BE2C (cell line): ENCODE results near the gene LAMA2.

Experiments used
- DNase-seq: peaks from one replicate; pipeline ENCODE4 v3.0.0-alpha.2; 2020
- H3K27me3 ChIP-seq: fragments of 250-450 bp; sonication (Bioruptor Pico); 2 replicates; pipeline ENCODE4 v1.5.1; 2020; ENCODE audit warnings: mild to moderate bottlenecking
- H3K36me3 ChIP-seq: fragments of 250-450 bp; sonication (Bioruptor Pico); 2 replicates; pipeline ENCODE4 v1.5.1; 2020; ENCODE audit warnings: mild to moderate bottlenecking
- H3K4me1 ChIP-seq: fragments of 250-450 bp; sonication (Bioruptor Pico); 2 replicates; pipeline ENCODE4 v1.5.1; 2020
- H3K4me3 ChIP-seq: 2 replicates; pipeline ENCODE4 v1.5.1; 2011; ENCODE audit warnings: low read depth, low read length
- H3K9me3 ChIP-seq: fragments of 250-450 bp; sonication (Bioruptor Pico); 2 replicates; pipeline ENCODE4 v1.5.1; 2020
- CTCF ChIP-seq: IDR thresholded peaks from 2 replicates; pipeline ENCODE4 v1.5.1; 2012; ENCODE audit warnings: mild to moderate bottlenecking, low read depth, low read length

Gene LAMA2

GRCh38 chr6:129289442-129289841, 406.5 kb downstream of the LAMA2 start:
- no peaks in the 10 kb centered on the region for H3K36me3 ChIP-seq
- no peaks in the 10 kb centered on the region for H3K9me3 ChIP-seq
- H3K27me3 ChIP-seq = no peaks in the 10 kb centered on the region
- no peaks in the 10 kb centered on the region for H3K4me1 ChIP-seq
- DNase-seq = no peak
- H3K4me3 ChIP-seq = no peak overlapping the region
- no peak for TF ChIP-seq CTCF

- H3K27me3 ChIP-seq = no peaks in the 10 kb centered on the region
- no peak for TF ChIP-seq CTCF
- no peaks in the 10 kb centered on the region for H3K4me1 ChIP-seq
- no peak for DNase-seq
- no peak overlapping the region for H3K4me3 ChIP-seq
- no peaks in the 10 kb centered on the region for H3K36me3 ChIP-seq
- no peaks in the 10 kb centered on the region for H3K9me3 ChIP-seq
Measured at GRCh38 chr6:129292836-129293235, 409.9 kb downstream of the LAMA2 start.

- Histone ChIP-seq H3K36me3 (no peaks in the 10 kb centered on the region), H3K4me3 (no peak overlapping the region), H3K27me3 (no peaks in the 10 kb centered on the region), H3K4me1 (no peaks in the 10 kb centered on the region), H3K9me3 (no peaks in the 10 kb centered on the region)
- TF ChIP-seq CTCF = no peak
- no peak for DNase-seq
Measured at GRCh38 chr6:129297592-129297991, 414.7 kb downstream of the LAMA2 start.

GRCh38 chr6:129302671-129303070, 419.7 kb downstream of the LAMA2 start:
- Histone ChIP-seq H3K27me3 (no peaks in the 10 kb centered on the region), H3K4me1 (no peaks in the 10 kb centered on the region), H3K9me3 (no peaks in the 10 kb centered on the region), H3K36me3 (no peaks in the 10 kb centered on the region), H3K4me3 (no peak overlapping the region)
- no peak for DNase-seq
- TF ChIP-seq CTCF = no peak

GRCh38 chr6:129306826-129307225, 423.9 kb downstream of the LAMA2 start:
- Histone ChIP-seq H3K9me3 (no peaks in the 10 kb centered on the region), H3K4me1 (no peaks in the 10 kb centered on the region), H3K36me3 (no peaks in the 10 kb centered on the region), H3K27me3 (no peaks in the 10 kb centered on the region), H3K4me3 (no peak overlapping the region)
- DNase-seq = no peak
- TF ChIP-seq CTCF = no peak

GRCh38 chr6:129307845-129308244, 424.9 kb downstream of the LAMA2 start:
- Histone ChIP-seq H3K4me3 (no peak overlapping the region), H3K4me1 (no peaks in the 10 kb centered on the region), H3K27me3 (no peaks in the 10 kb centered on the region), H3K9me3 (no peaks in the 10 kb centered on the region), H3K36me3 (no peaks in the 10 kb centered on the region)
- TF ChIP-seq CTCF = no peak
- DNase-seq = no peak
